Loucy (cell line): Measurements from ENCODE around the gene SHLD1.

Experiments used
- H2AFZ ChIP-seq: fragments of 200-600 bp; sonication (generic); 2 replicates; pipeline ENCODE4 v1.6.0; 2016; ENCODE audit warnings: antibody characterized with exemption, mild to moderate bottlenecking, low read length, moderate library complexity
- H3F3A ChIP-seq: fragments of 200-600 bp; 2 replicates; pipeline ENCODE4 v1.6.0; 2016; ENCODE audit warnings: antibody characterized with exemption, low read depth, mild to moderate bottlenecking
- H3K27me3 ChIP-seq: fragments of 200-600 bp; sonication (generic); 2 replicates; pipeline ENCODE4 v1.6.1; 2014; ENCODE audit warnings: low read length, mild to moderate bottlenecking; ENCODE audit not compliant: insufficient read depth, poor library complexity, severe bottlenecking
- H3K36me3 ChIP-seq: fragments of 200-600 bp; sonication (generic); 2 replicates; pipeline ENCODE4 v1.6.1; 2016; ENCODE audit warnings: low read length; ENCODE audit not compliant: insufficient read depth
- H3K4me1 ChIP-seq: fragments of 200-600 bp; sonication (generic); 2 replicates; pipeline ENCODE4 v1.5.1; 2014; ENCODE audit warnings: low read length, mild to moderate bottlenecking; ENCODE audit not compliant: insufficient read depth, poor library complexity, severe bottlenecking
- H3K4me2 ChIP-seq: fragments of 200-600 bp; sonication (generic); 2 replicates; pipeline ENCODE4 v1.6.0; 2014; ENCODE audit warnings: antibody characterized with exemption, low read length, low read depth, mild to moderate bottlenecking; ENCODE audit not compliant: poor library complexity, severe bottlenecking
- H3K4me3 ChIP-seq: fragments of 200-600 bp; sonication (generic); 2 replicates; pipeline ENCODE4 v1.5.1; 2014; ENCODE audit warnings: low read length, mild to moderate bottlenecking, mixed read lengths; ENCODE audit not compliant: poor library complexity, severe bottlenecking
- H3K79me2 ChIP-seq: fragments of 200-600 bp; sonication (generic); 2 replicates; pipeline ENCODE4 v1.6.1; 2014; ENCODE audit warnings: low read length; ENCODE audit not compliant: insufficient read depth
- H3K9ac ChIP-seq: fragments of 200-600 bp; sonication (generic); 2 replicates; pipeline ENCODE4 v1.6.0; 2014; ENCODE audit warnings: mild to moderate bottlenecking, low read depth, low read length, moderate library complexity; ENCODE audit not compliant: poor library complexity, severe bottlenecking
- H3K9me2 ChIP-seq: fragments of 200-600 bp; sonication (generic); replicated peaks from 2 replicates; pipeline ENCODE4 v1.6.1; 2016; ENCODE audit warnings: low read depth, low read length, mixed read lengths
- H3K9me3 ChIP-seq: fragments of 200-600 bp; sonication (generic); 2 replicates; pipeline ENCODE4 v1.6.1; 2014; ENCODE audit warnings: mild to moderate bottlenecking, antibody characterized with exemption, low read length, low read depth; ENCODE audit not compliant: insufficient read depth
- H4K20me1 ChIP-seq: fragments of 200-600 bp; sonication (generic); 2 replicates; pipeline ENCODE4 v1.6.0; 2014; ENCODE audit warnings: antibody characterized with exemption, low read length, mild to moderate bottlenecking; ENCODE audit not compliant: insufficient read depth, poor library complexity, severe bottlenecking
- EZH2phosphoT487 ChIP-seq: fragments of 200-600 bp; IDR thresholded peaks from 2 replicates; pipeline ENCODE4 v1.6.1; 2018; ENCODE audit warnings: antibody characterized with exemption, mild to moderate bottlenecking, moderate library complexity, borderline replicate concordance
- TF ChIP-seq, protein P1 (sequence below): fragments of 200-600 bp; sonication (generic); conservative IDR thresholded peaks from 2 replicates; pipeline ENCODE4 v1.5.1; 2014; ENCODE audit warnings: mild to moderate bottlenecking, antibody characterized with exemption, low read length

SHLD1 gene

DNA sequence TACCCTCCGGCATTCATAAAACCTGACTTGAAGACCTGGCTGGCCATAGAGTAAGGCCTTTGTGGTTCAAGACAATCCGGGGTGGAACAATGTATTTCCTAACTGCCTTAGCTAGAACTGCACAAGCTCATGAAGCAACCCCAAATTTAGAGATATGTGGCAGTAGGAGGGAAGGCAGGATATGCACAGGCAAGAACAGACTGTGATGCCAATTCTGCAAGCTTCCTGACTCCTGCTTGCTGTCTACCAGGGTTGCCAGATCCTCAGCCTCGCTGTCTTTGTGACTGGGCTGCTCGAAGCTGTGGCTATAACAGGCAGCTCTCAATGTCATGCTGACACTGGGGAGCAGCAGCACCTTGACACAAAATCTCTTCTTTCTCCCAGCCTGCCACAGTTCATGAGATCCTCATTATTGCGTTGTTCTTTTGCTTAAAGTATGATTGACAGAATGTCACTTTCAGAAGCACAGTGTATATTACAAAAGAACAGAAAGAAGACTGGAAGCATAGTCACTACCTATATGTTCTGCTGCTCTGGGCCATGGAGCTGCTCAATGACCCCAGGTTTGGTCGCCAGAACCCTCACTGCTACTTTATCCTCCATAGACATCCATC, 18.3 kb upstream of the SHLD1 start:
- H3K4me2 ChIP-seq: no peak overlapping the region
- no peaks in the 10 kb centered on the region for H3K79me2 ChIP-seq
- no peak overlapping the region for H3K9ac ChIP-seq
- no peaks in the 10 kb centered on the region for H3K9me2 ChIP-seq
- peaks cover 10% of the 10 kb centered on the region for H3K27me3 ChIP-seq
- no peak overlapping the region for H3K4me3 ChIP-seq
- H3K36me3 ChIP-seq: no peaks in the 10 kb centered on the region
- no peaks in the 10 kb centered on the region for H3F3A ChIP-seq
- TF ChIP-seq, protein P1, sequence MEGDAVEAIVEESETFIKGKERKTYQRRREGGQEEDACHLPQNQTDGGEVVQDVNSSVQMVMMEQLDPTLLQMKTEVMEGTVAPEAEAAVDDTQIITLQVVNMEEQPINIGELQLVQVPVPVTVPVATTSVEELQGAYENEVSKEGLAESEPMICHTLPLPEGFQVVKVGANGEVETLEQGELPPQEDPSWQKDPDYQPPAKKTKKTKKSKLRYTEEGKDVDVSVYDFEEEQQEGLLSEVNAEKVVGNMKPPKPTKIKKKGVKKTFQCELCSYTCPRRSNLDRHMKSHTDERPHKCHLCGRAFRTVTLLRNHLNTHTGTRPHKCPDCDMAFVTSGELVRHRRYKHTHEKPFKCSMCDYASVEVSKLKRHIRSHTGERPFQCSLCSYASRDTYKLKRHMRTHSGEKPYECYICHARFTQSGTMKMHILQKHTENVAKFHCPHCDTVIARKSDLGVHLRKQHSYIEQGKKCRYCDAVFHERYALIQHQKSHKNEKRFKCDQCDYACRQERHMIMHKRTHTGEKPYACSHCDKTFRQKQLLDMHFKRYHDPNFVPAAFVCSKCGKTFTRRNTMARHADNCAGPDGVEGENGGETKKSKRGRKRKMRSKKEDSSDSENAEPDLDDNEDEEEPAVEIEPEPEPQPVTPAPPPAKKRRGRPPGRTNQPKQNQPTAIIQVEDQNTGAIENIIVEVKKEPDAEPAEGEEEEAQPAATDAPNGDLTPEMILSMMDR: no peak
- no peak for TF ChIP-seq EZH2phosphoT487
- H2AFZ ChIP-seq: no peak overlapping the region
- no peaks in the 10 kb centered on the region for H4K20me1 ChIP-seq
- H3K4me1 ChIP-seq: no peaks in the 10 kb centered on the region
- H3K9me3 ChIP-seq: no peaks in the 10 kb centered on the region

DNA sequence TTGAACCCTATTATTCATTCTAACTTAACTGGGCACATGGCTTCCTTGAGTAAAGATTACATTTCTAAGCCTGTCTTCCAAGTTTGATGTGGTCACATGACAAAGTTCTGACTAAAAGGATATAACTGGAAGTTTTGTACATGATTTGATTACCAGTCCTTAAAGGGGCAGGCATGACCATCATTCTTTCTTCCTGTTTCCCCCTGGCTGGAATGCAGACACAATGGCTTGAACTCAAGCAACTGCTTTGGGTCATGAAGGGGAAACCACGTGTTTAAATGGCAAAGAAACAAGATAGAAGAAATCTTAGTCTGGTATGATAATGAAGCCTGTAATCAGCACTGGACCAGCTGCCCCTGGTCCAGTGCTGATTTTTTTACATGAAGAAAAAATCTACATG, 15.6 kb upstream of the SHLD1 start:
- no peaks in the 10 kb centered on the region for H3K9me3 ChIP-seq
- no peak overlapping the region for H3K9ac ChIP-seq
- no peaks in the 10 kb centered on the region for H4K20me1 ChIP-seq
- peaks cover 10% of the 10 kb centered on the region for H3K27me3 ChIP-seq
- H3K4me2 ChIP-seq: no peak overlapping the region
- H3K4me1 ChIP-seq: no peaks in the 10 kb centered on the region
- no peaks in the 10 kb centered on the region for H3K9me2 ChIP-seq
- no peaks in the 10 kb centered on the region for H3K36me3 ChIP-seq
- no peak overlapping the region for H3K4me3 ChIP-seq
- H3F3A ChIP-seq: no peaks in the 10 kb centered on the region
- no peaks in the 10 kb centered on the region for H3K79me2 ChIP-seq
- H2AFZ ChIP-seq: no peak overlapping the region
- no peak for TF ChIP-seq EZH2phosphoT487
- TF ChIP-seq, protein P1: no peak

DNA sequence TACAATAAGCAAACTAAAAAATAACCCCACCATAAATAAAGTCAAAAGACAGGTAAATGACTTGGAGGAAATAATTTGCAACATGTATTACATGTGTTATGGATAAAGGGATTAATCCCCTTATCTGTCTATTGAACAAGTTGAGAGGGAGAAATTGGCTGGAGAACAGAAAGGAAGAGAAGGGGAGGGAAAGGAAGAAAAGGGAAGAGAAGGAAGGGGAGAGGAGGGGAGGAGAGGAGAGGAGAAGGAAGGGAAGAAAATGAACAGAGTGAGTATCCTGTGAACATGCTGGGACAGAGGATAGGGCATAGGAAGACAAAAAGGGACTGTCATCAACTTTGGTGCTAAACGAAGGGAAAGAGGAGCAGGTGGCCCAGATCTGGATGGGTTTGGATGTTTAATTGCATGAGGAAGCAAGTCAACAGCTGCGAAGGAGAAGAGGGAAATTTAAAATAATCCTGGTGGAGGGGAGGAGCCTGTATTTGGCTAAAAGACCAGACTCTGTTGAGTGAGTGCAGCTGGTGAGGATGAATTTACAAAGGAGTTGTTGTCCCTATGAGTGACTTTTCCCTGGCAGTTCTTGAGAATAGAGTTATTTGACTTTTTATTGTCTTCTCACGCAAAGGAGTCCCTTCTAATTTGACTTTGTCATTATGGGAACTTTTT, 14.2 kb upstream of the SHLD1 start:
- no peak overlapping the region for H2AFZ ChIP-seq
- TF ChIP-seq, protein P1: no peak
- TF ChIP-seq EZH2phosphoT487: no peak

More for the DNA sequence above, 14.2 kb upstream of the SHLD1 start:
- no peak overlapping the region for H3K9ac ChIP-seq
- H3F3A ChIP-seq: no peaks in the 10 kb centered on the region
- H3K9me3 ChIP-seq: no peaks in the 10 kb centered on the region
- peaks cover 15% of the 10 kb centered on the region for H3K27me3 ChIP-seq
- no peaks in the 10 kb centered on the region for H3K79me2 ChIP-seq
- H3K4me1 ChIP-seq: no peaks in the 10 kb centered on the region
- no peak overlapping the region for H3K4me3 ChIP-seq
- H3K9me2 ChIP-seq: no peaks in the 10 kb centered on the region
- no peaks in the 10 kb centered on the region for H4K20me1 ChIP-seq
- no peaks in the 10 kb centered on the region for H3K36me3 ChIP-seq
- no peak overlapping the region for H3K4me2 ChIP-seq
